Amniotic epithelial cell (primary cell): ENCODE data around the gene PTPDC1.
A peak's percentile ranks its signal among the peaks of the same experiment; 100 is the strongest.

Source experiments
- DNase-seq: peaks from one replicate; pipeline ENCODE4 v3.0.0-alpha.2; 2010; ENCODE audit warnings: low read depth

PTPDC1 gene, protein sequence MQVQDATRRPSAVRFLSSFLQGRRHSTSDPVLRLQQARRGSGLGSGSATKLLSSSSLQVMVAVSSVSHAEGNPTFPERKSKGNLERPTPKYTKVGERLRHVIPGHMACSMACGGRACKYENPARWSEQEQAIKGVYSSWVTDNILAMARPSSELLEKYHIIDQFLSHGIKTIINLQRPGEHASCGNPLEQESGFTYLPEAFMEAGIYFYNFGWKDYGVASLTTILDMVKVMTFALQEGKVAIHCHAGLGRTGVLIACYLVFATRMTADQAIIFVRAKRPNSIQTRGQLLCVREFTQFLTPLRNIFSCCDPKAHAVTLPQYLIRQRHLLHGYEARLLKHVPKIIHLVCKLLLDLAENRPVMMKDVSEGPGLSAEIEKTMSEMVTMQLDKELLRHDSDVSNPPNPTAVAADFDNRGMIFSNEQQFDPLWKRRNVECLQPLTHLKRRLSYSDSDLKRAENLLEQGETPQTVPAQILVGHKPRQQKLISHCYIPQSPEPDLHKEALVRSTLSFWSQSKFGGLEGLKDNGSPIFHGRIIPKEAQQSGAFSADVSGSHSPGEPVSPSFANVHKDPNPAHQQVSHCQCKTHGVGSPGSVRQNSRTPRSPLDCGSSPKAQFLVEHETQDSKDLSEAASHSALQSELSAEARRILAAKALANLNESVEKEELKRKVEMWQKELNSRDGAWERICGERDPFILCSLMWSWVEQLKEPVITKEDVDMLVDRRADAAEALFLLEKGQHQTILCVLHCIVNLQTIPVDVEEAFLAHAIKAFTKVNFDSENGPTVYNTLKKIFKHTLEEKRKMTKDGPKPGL

DNA sequence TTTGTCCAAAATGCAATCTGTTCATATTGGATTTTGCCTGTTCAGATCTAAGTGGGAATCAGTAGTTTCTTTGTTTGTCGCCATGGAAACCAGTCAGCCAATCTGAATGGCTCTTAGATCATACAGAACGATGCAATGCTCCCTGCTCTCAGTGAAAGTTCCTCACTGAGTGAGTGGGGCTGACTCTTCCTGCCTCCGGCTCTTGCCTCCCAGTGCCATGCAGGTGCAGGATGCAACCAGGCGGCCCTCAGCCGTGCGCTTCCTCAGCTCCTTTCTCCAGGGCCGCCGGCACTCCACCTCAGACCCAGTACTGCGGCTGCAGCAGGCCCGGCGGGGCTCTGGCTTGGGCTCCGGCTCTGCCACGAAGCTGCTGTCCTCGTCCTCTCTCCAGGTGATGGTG is at the start of gene PTPDC1:
PTPDC1 (plus strand) TSS at position 151 of the 400 bp plus-strand sequence; CDS start at position 218, 67 bp downstream.
- DNase-seq, result peak; percentile 73

DNA sequence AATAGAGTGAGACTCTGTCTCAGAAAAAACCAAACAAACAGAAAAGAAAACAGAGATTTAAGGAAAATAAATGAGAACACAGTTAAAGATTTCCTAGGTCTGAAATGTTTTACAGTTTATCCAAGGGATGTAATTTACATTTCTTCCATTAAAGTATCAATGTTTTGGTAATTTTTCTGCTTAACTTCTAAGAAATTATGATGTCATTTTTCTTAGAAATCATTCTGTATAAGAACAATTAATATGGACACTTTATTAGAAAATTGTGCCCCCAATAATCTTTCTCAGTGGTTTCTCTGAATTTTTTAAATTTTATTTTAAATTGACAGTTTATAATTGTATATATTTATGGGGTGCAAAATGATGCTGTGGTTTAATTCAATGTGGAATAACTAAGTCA is 49.8 kb upstream of the PTPDC1 start:
- DNase-seq, result no peak

DNA sequence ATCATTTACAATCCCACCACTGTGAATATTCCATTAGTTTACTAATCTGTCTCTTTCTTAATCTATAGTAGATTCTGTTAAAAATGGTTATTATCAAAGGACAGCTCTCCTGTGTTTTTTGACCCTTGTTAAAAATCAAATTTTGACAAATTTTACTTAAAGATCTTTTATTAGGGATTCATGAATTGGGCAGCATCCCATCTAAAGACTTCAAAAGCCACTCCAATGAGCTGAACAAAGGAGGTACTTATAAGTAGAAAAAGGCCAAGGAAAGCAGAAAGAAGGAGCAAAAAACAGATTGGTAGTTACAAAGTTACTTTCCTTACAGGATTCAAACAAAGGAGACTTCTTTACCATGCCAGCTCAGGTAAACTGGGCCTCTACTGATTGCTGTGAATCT is 44.5 kb upstream of the PTPDC1 start:
- DNase-seq, result no peak

GRCh38 chr9:94042516-94043360 is 41.5 kb upstream of the PTPDC1 start:
- DNase-seq, result no peak

- peak; percentile 4 for DNase-seq
Measured at GRCh38 chr9:94054716-94055115, 29.5 kb upstream of the PTPDC1 start.

- peak; percentile 81 for DNase-seq
Measured at GRCh38 chr9:94056442-94056974, 27.8 kb upstream of the PTPDC1 start.

GRCh38 chr9:94057918-94058317 is 26.3 kb upstream of the PTPDC1 start:
- no peak for DNase-seq

DNA sequence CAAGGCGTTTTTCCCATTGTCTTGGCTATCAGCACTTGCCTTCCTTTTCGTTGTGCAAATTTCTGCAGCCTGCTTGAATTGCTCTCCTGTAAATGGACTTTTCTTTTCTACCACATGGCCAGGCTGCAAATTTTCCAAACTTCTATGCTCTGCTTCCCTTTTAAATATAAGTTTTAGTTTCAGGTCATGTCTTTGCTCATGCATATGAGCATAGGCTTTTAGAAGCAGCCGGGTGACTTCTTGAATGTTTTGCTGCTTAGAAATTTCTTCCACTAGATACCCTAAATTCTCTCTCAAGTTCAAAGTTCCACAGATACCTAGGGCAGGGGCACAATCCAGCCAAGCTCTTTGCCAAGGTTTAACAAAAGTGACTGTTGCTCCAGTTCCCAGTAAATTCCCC is 22.4 kb upstream of the PTPDC1 start:
- no peak for DNase-seq

DNA sequence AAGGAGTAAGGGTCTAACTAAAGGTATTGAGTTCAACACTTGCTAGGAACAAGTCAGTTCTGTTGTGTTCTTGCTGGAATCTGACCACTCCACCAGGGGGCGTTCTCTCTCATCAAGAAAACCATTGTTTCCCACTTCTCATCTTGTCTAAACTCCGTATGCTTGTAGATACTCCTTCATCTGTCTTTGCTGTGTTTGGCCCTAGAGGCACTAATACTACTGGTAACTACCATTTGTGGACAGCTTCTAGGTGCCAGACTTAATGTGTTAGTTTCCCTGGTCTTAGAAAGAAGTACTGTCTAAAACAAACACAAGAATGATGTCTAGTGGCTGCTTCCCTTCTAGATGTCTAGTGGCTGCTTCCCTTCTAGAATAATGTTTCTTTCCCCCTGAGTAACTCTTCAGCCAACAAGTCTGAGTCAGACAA is 18.7 kb upstream of the PTPDC1 start:
- peak; percentile 89 for DNase-seq

DNA sequence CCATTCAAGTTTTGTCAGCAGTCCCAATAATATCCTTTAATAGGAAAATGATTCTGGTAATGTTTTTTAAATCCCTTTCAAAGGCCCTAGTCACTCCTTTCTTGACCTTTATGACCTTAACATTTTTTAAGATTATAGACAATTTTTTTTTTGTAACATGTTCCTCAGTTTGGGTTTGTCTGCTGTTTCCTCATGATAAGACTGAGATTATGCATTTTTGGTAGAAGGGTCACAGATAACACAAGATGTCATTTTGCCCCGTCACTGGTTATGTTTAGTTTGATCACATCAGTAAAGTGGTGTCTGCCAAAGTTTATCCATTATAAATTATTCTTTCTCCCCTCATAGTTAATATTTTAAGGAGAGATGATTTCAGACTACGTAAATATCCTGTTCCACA is 16.0 kb upstream of the PTPDC1 start:
- DNase-seq, result no peak

- DNase-seq, result no peak
Measured at GRCh38 chr9:94076557-94076956, 7.7 kb upstream of the PTPDC1 start.

- no peak for DNase-seq
Measured at GRCh38 chr9:94078086-94078485, 6.2 kb upstream of the PTPDC1 start.

- no peak for DNase-seq
Measured at GRCh38 chr9:94079236-94079635, 5.0 kb upstream of the PTPDC1 start.

DNA sequence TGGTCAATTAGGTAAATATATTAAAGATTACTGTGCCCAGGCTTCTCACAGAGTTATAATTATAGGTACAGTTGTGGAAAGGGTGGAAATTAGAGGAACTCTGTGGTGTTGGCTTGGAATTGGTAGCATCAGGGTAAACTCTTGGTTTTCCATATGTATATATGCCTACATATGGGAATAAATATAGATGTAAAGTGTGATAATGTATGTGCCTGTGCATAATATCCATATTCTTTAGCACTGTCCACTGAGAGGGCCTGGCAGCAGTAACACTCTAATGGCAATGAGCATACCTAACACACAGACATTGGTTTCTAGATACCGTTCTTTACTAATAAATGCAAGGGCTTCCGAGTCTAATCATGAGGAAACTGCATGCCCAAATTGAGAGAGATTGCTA is 4.0 kb upstream of the PTPDC1 start:
- DNase-seq, result no peak

DNA sequence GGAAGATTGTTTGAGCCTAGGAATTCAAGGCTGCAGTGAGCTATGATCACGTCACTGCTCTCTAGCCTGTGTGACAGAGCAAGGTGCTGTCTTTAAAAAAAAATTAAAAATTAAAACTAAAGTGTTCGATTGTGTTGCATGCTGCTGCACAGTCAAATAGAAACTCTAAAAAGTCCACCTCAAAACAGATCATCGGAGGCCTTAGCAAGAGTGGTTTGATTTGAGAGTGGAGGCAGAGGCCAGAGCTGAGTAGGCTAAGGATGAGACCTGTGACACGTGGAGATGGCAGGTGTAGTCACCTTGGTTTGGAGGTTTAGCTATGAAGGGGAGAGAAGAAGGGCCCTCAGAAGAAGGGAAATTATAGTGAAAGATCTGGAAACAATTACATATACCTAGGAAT is 2.8 kb upstream of the PTPDC1 start:
- DNase-seq, result no peak

- no peak for DNase-seq
Measured at GRCh38 chr9:94081864-94082463, 2.3 kb upstream of the PTPDC1 start.

- DNase-seq, result no peak
Measured at GRCh38 chr9:94082553-94082952, 1.7 kb upstream of the PTPDC1 start.

DNA sequence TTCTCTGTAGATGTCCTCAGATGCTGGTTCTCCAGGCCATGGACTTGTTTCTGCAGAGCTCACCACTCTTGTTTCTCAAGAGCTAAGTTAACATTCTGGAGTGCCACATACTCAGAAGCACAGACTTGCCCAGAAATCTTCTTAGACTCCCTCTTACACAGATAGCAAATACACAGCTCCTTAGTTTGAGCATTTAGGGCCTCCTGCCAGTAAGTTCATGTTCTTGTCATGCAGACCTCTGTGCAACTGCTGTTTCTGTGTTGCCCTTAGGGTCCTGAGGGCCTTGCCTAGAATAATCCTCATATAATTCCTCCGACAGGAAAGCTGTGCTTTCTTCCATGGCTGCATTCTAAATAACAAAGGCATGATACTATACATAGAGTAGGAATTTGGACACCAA is 1.3 kb upstream of the PTPDC1 start:
- peak; percentile 59 for DNase-seq

GRCh38 chr9:94083384-94083783 is 880 bp upstream of the PTPDC1 start:
- peak; percentile 64 for DNase-seq

- DNase-seq, result peak; percentile 31
Measured at GRCh38 chr9:94085062-94085639, 887 bp downstream of the PTPDC1 start.
